ELR (cell line): ENCODE data around the gene PXDN.

ENCODE experiments used
- DNase-seq: peaks from one replicate; pipeline ENCODE4 v3.0.0-alpha.2; 2015; ENCODE audit warnings: low read depth

The PXDN gene

DNA sequence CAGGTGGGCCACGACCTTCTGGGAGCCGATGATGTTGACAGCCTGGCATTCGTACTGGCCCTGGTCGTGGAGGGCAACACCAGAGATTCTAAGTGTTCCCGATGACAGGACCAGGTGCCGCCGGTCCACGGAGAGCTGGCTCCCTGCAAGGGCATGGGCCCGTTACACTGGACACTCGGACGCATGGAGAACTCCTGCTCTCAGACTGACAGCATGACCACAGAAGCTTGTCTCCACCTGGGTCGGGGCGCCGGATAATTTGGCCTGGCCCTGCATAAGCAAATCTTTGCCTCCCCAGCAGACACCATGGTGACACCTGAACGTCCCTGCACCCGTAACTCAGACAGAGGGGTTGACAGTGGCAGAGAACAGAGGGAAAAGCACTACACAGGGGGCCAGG is 80.7 kb downstream of the PXDN start:
- no peak for DNase-seq

GRCh38 chr2:1662606-1663180 is 81.6 kb downstream of the PXDN start:
- no peak for DNase-seq

- DNase-seq = no peak
Observed at GRCh38 chr2:1661891-1662605, 82.3 kb downstream of the PXDN start.

DNA sequence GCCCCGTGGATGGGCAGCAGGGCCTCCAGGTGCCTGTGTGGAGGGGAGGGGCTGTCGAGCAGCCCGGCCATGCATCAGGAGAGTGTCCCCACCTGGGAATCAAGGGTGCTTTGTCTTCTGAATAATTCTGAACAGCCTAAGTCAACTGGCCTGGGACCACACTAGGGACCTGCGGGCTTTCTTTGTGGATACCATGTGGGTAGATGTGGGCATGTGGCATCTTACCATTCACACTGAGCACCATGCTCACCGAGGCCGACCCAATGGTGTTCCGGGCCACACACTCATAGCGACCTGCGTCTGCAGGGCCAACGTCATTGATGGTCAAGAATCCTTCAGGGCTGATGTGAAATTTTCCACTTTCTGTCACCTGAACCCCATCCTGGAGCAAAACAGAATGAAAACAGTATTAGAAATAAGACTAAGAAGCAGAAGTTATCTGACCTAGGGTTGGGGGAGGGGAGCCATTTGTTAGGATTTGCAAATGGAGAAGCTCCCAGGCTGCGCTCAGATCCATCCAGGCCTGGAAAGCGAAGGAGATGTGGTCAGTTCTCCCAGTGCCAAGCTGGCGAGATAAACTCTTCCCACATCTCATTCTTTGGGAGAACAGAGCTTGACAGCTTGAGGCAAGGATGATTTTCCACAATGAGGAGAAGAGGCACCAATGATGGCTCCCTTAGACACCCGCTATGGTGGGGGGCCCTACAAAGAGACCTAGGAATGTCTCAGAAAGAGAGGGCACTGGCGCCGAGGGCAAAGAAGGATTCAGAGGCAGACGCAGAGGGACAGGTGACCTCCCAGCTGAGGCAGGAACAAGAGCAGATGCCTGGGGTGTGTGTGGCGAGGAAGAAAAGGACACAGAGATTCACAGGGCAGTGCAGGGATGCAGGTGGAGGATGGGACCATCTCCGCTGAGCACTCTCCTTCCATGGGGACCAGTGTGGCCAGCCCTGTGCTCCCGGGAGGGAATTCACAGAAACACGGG is 83.4 kb downstream of the PXDN start:
- no peak for DNase-seq

- DNase-seq = no peak
Observed at GRCh38 chr2:1659951-1660565, 84.3 kb downstream of the PXDN start.

DNA sequence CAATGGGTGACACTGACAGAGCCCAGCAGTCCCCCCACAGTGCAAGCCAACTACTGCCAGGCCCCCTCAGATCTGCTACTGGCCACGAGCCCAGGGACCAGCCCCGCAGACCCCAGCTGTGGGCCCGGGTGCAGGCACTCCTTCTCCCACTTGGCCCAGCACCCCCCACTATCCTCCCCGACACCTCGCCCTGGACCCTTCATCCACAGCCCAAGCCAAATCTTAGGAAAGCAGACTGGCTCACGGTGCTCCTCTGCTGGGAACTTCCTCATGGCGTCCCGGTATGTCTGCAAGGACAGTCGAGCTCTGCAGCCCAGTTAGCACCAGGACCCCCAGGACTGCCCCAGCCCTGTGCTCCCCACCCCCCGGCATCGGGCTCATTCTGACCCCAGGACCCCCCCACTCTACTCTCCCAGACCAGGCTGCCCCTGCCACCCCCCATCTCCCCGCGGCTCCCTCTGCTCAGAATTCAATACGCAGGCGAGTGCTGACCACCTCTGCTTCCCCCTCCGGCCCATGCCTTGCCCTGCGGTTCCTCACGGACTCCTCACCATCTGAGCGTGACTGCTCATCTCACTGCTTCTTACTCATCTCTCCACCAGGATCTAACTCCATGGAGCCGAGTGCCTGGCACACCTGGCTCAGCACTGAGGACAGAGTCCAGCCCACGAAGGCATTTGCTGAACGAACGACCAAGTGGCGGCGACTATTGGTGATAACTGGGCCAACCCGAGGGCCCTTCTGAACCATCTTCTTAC is 85.7 kb downstream of the PXDN start:
- DNase-seq = no peak

GRCh38 chr2:1656961-1657841 is 87.1 kb downstream of the PXDN start:
- DNase-seq = no peak

DNA sequence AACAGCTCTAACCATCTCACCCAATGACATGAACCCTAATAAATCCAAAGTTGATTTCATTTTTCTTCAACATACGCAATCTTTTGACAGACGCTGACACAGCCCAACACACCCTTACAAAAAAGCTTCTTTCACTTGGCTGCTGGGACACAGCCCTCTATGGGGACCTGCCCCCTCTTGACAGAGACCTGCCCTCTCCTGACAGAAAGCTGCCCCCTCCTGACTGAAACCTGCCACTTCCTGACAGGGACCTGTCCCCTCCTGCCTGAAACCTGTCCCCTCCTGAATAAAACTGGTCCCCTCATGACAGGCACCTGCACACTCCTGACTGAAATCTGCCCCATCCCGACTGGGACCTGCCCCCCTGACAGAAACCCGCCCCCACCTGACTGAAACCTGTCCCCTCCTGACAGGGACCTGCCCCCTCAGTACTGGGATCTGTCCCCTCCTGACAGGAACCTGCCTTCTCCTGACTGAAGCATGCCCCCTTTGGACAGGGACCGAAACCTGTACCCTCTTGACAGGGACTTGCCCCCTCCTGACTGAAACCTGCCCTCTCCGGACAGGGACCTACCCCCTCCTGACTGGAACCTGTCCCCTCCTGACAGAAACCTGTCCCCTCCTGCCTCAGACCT is 87.9 kb downstream of the PXDN start:
- no peak for DNase-seq

DNA sequence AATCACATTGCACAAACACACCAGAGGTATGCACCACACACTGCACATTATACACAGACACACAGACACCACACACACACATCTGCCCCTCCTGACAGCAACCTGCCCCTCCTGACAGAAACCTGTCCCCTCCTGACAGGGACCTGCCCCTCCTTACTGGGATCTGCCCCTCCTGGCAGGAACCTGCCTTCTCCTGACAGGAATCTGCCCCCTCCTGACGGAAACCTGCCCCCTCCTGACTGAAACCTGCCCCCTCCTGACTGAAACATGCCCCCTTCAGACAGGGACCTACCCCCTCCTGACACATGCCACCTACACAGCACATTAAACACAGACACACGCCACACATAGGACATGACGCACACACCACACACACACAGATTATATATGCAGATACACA is 88.9 kb downstream of the PXDN start:
- no peak for DNase-seq

- DNase-seq = peak; percentile 31
Observed at GRCh38 chr2:1654696-1655374, 89.5 kb downstream of the PXDN start.

- DNase-seq = peak; percentile 65
Observed at GRCh38 chr2:1653956-1654695, 90.2 kb downstream of the PXDN start.

DNA sequence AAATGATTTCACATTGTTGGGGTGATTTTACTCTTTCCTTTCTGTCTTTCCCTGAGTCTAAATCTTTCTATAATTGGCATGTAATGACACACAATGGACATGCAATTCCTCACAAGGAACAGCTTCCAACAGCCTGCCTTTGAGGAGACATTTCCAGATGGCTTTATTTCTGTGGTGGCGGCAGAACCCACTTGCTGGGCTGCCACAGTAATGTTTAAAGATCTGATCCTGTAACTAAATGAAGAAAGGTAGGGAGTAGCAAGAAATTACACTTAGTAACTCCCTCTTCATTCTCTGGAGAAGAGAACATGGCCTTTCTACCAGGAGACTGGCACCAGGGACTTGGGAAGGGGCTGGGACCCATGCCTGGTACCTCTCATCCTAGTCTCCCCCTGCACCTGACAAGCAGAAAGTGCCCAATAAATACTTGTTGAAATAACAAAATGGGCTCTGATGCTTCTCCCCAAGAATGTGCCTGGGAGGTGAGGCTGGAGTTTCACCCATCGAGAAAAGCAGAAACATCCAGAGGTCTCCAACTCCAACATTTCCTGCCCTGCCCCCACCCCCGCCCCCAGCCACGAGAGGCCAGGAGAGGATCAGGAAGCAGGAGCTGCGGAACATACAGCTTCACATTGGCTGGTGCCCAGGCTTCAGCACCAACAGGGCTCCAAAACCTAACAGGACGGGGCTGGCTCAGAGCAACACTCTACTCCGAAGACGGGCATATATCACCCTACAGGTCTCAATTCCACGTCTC is 92.1 kb downstream of the PXDN start:
- DNase-seq = no peak

DNA sequence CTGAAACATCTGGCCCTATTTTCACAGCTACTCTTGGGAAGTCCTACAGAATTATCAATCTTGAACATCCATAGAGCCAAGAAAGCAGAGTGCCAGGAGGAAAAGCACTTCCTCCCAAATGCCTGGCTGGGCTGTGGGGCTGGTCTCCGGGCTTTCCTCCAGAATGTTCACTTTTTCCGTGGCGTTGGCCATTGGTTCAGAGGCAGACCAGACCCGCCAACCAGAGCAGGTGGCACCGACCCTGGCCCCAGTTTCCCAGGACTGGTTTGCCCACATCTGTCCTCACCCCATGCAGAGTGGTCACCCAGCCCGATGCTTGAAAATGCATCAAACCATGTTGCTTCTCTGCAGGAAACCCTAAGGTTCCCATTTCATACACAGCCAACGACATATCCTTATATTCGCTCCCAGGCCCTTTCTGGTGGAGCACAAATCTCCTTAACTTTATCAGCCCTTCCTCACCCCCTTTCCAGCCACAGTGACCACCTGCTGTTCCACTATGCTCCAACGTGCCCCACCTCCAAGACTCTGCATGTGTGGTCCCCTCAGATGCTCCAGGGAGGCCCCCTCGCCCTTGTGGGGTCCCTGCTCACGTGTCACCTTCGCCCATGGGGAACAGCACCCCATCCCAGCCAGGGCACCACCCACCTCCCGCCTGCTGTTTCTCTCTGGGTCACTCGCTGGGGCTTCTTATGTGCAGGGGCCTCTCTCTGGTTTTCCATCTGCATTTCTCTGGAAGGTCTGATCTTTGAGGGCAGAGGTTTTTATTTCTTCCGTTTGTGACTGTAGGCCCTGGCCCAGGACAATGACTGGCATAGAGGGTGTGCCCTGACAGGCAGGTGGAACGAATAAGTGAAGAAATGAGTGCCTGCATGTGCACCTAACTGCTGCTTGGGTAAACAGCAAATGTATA is 92.9 kb downstream of the PXDN start:
- DNase-seq = no peak

DNA sequence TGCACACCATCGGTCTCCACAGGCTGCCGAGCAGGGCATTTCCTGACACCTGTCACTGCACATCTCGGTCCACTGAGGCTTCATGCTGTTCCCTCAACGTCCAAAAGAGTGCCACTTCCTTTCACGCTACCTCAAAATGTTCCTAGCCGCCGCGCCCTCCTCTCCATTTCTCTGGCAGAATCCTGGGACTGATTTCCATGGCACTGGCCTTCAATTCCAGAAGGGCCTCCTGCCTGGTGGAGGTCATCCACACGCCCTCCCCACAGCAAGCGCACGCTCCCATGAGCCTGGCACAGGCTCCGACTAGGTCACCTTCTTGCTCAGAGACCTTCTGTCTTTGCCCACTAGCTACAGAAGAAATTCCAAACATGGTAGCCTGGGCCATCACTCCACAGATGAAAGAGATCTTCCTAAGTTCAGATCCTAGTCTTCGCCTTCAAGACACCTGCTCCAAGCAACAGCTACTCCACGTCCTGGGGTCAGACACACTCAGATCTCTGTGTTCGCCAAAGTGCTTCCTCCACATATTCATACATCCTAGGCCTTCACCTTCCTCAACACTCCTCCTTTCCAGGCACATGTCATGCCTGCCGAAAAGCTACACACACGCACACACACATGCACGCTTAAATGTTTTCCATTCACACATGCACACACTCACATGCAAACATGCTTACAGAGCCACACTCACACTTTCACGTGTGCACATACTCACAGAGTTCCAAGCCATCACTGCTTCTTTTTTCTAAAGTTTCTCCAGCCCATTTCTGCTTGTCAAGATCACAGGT is 94.0 kb downstream of the PXDN start:
- no peak for DNase-seq

DNA sequence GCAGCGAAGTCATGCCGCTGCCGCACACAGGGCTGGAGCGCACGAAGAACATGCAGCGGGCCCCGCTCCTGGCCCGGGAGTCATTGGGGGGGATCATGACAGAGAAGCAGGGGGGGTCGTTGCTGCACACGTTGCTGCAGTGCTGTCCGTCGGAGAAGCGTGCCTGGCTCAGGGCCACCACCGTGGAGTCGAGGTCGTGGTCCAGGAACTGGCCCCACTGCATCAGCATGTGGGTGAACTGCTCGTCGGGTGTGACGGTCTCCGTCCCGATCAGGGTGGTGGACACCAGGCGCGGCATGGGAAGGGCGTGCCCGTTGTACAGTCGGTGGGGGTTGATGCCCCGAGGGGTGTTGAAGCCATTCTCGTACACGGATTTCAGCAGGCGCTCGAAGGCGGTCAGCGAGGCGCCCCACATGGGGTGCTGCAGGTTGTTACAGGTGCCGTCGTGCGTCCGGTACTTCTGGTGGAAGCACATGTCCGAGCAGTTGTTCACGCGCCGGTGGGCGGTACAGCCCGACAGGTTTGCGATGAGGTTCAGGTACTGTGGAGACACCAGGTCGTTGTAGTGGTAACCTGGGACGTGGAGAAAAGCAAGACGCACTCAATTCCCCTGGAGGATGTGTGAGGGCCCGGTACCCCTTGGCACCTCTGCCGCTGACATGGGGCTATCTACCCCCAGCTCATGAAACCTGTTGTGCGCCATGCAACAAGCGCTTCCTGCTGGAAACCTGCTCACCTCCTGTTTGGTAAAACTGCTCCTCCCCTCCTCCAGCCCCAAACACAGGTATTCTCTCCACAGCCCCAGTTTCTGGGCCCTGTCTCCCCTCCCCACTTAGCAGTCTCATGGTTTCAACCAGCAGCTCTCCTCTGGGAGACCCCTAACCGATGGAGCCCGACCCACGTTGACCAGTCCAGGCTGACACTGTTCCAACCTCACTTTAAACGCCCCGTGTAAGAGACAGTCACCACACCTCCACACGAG is 94.9 kb downstream of the PXDN start:
- no peak for DNase-seq
